Activated CD4-positive, alpha-beta T cell treated with anti-CD3 and anti-CD28 coated beads, Interleukin-2, amount 10 ng/mL, durations not matched to agents 7 days and 5 days (primary cell): ENCODE results near the gene SEMA5B. TPM values are rescaled to one million over a fixed set of nuclear protein-coding genes. Genes with fewer than 3 reads are reported as not detected.
A peak's percentile ranks its signal among the peaks of the same experiment; 100 is the strongest.

Experiments
- CTCF ChIA-PET: fragments of 350-600 bp; sonication (Branson Sonifier 250); formaldehyde crosslinking; loops from one replicate; lab custom pipeline; 2021; ENCODE audit warnings: antibody characterized with exemption; lab: Charles Lee
- POLR2A ChIA-PET: fragments of 350-600 bp; sonication (Branson Sonifier 250); formaldehyde crosslinking; loops from one replicate; lab custom pipeline; 2021; ENCODE audit warnings: antibody characterized with exemption; lab: Charles Lee
- DNase-seq: peaks from one replicate; pipeline ENCODE4 v3.0.0-alpha.2; 2020
- H3K27ac Mint-ChIP-seq: one replicate; pipeline ENCODE4 v1.8.0; 2021; ENCODE audit warnings: mild to moderate bottlenecking, moderate library complexity, mixed read lengths
- H3K27me3 Mint-ChIP-seq: one replicate; pipeline ENCODE4 v1.8.0; 2021; ENCODE audit warnings: mixed read lengths
- H3K36me3 Mint-ChIP-seq: one replicate; pipeline ENCODE4 v1.8.0; 2021; ENCODE audit warnings: low read depth, mixed read lengths
- H3K4me1 Mint-ChIP-seq: one replicate; pipeline ENCODE4 v1.8.0; 2021; ENCODE audit warnings: mixed read lengths
- H3K4me3 Mint-ChIP-seq: one replicate; pipeline ENCODE4 v1.8.0; 2021; ENCODE audit warnings: mild to moderate bottlenecking, moderate library complexity, mixed read lengths
- H3K9me3 Mint-ChIP-seq: one replicate; pipeline ENCODE4 v1.8.0; 2021; ENCODE audit warnings: mixed read lengths
- total RNA-seq, 2 experiments: library from RNA; stranded (reverse); gene quantifications; one replicate each; pipeline ENCODE4 v1.2.3, GENCODE V29; 2021

Gene SEMA5B
- total RNA-seq, 2 experiments from 2014 or later = not detected

GRCh38 chr3:123066896-123067688 lies 39.5 kb upstream of the SEMA5B start, which contains the start of gene PDIA5:
PDIA5 (plus strand) TSS chr3:123067025; CDS start chr3:123067165, 140 bp downstream.
- H3K27ac Mint-ChIP-seq = peak within 1 kb of the TSS; percentile 72
- CTCF ChIA-PET = interaction anchor here (0.6 to 2.0 kb wide), 4 partner anchors 9 to 241 kb away, joined by 3 to 8 read pairs (median 4); no protein-coding TSS in a partner anchor
- peak; percentile 59 for DNase-seq
- H3K27me3 Mint-ChIP-seq = peaks cover 5% of the 10 kb centered on the region
- no peaks in the 10 kb centered on the region for H3K36me3 Mint-ChIP-seq
- no peaks in the 10 kb centered on the region for H3K9me3 Mint-ChIP-seq
- H3K4me3 Mint-ChIP-seq = peak within 1 kb of the TSS; percentile 76
- peaks cover 46% of the 10 kb centered on the region for H3K4me1 Mint-ChIP-seq
- POLR2A ChIA-PET = interaction anchor here (0.5 kb wide), 1 partner anchor 334 kb away, joined by 3 read pairs; no protein-coding TSS in a partner anchor

DNA sequence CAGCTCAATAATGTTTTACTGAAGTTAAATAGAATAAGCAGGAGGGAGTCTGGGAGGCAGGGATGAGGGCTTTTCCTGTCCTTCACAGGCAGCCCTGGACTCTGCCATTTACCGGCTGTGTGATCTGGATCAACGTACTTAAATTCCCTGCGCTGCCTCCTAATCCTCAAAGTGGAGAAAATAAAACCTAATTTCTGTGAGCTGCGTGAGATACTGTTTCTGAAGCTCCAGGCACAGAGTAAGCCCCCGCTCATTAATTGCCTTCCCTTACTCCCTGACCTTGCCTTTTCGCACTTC lies 39.0 kb upstream of the SEMA5B start:
- H3K4me3 Mint-ChIP-seq = peak overlapping the region; percentile 76
- H3K27me3 Mint-ChIP-seq = peaks cover 7% of the 10 kb centered on the region
- ChIA-PET POLR2A (no interaction called here), CTCF (interaction anchor here (0.6 to 2.0 kb wide), 5 partner anchors 10 to 255 kb away, joined by 3 to 8 read pairs (median 4); no protein-coding TSS in a partner anchor)
- H3K9me3 Mint-ChIP-seq = no peaks in the 10 kb centered on the region
- H3K27ac Mint-ChIP-seq = peak overlapping the region; percentile 55
- no peak for DNase-seq
- peaks cover 43% of the 10 kb centered on the region for H3K4me1 Mint-ChIP-seq
- H3K36me3 Mint-ChIP-seq = no peaks in the 10 kb centered on the region

DNA sequence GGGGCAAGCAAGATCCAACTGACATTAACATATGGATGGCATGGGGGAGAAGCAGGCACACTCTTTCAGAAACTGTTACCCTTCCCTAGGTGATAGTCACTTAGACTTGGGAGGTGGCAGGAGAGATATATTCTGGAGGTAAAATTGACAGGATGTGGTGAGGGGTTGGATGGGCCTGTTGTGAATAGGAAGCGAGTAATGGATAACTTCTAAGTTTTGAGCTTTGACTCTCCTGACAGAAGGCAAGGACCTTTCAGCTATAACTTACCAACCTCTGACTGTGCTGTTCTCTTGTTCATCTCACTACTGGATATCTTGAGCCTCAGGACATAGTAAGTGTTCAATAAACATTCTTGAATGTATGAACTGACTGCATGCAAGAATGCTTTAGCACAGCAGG lies 37.4 kb upstream of the SEMA5B start:
- H3K27ac Mint-ChIP-seq = peak overlapping the region; percentile 28
- peak; percentile 30 for DNase-seq

DNA sequence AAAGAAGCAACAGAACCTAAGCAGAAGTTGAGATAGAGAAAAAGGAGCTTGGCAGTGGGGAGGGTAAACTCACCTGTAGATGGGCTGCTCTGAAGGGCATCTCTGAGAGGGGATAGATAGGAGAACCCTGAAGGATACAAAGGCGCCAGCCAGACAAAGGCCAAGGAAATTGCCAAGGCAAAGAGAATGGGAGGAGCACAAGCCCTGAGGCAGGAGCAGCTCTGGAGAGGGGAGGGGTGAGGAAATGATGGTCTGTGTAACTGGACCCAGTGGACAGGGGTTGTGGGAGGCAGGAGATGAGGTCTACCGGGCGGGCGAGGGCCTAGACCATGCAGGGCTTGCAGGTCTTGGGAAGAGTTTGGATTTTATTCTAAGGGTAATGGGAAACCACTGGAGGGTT lies 36.9 kb upstream of the SEMA5B start:
- ChIA-PET POLR2A (no interaction called here), CTCF (interaction anchor here (0.6 to 1.6 kb wide), 2 partner anchors 20 to 243 kb away, joined by 4 to 8 read pairs; no protein-coding TSS in a partner anchor)
- H3K27me3 Mint-ChIP-seq = peaks cover 17% of the 10 kb centered on the region
- peaks cover 40% of the 10 kb centered on the region for H3K4me1 Mint-ChIP-seq
- H3K27ac Mint-ChIP-seq = peak overlapping the region; percentile 28
- no peaks in the 10 kb centered on the region for H3K9me3 Mint-ChIP-seq
- DNase-seq = no peak
- no peak overlapping the region for H3K4me3 Mint-ChIP-seq
- no peaks in the 10 kb centered on the region for H3K36me3 Mint-ChIP-seq

More for the DNA sequence above, 37.4 kb upstream of the SEMA5B start:
- H3K36me3 Mint-ChIP-seq = no peaks in the 10 kb centered on the region
- CTCF ChIA-PET = interaction anchor here (0.6 to 1.6 kb wide), 3 partner anchors 20 to 482 kb away, joined by 3 to 8 read pairs (median 4); no protein-coding TSS in a partner anchor
- POLR2A ChIA-PET = no interaction called here
- no peak overlapping the region for H3K4me3 Mint-ChIP-seq
- peaks cover 40% of the 10 kb centered on the region for H3K4me1 Mint-ChIP-seq
- no peaks in the 10 kb centered on the region for H3K9me3 Mint-ChIP-seq
- peaks cover 17% of the 10 kb centered on the region for H3K27me3 Mint-ChIP-seq

DNA sequence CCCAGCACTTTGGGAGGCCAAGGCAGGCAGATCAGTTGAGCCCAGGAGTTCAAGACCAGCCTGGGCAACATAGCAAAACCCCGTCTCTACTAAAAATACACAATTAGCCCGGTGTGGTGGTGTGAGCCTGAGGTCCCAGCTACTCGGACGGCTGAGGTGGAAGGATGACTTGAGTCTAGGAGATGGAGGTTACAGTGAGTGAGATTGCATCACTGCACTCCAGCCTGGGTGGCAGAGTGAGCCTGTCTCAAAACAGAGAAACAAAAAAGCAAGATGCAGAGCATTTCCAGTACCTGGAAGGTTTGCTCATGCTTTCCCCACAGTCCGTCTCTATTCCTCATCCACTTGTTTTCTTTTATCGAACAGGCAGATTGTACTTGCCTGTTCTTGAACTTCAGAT lies 35.5 kb upstream of the SEMA5B start:
- peaks cover 29% of the 10 kb centered on the region for H3K4me1 Mint-ChIP-seq
- DNase-seq = no peak
- no peak overlapping the region for H3K27ac Mint-ChIP-seq
- peaks cover 19% of the 10 kb centered on the region for H3K27me3 Mint-ChIP-seq
- no peaks in the 10 kb centered on the region for H3K36me3 Mint-ChIP-seq
- ChIA-PET POLR2A (no interaction called here), CTCF (interaction anchor here (1.6 kb wide), 1 partner anchor 12 kb away, joined by 4 read pairs; no protein-coding TSS in a partner anchor)
- H3K9me3 Mint-ChIP-seq = no peaks in the 10 kb centered on the region
- no peak overlapping the region for H3K4me3 Mint-ChIP-seq

DNA sequence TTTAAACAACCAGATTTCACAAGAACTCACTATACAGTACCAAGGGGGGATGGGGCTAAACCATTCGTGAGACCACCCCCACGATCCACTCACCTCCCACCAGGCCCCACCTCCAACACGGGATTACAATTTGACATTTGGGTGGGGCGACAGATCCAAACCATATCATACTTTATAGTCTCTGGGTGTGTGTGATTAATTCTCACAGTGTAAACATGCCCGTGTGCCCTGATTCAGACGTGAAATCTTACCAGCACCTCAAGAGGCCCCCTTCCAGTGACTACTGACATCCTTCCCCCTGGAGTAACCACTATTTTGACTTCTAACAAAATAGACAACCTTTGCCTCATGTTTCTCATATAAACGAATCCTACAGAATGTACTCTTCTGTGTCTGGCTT lies 34.3 kb upstream of the SEMA5B start:
- Mint-ChIP-seq H3K27me3 (peaks cover 19% of the 10 kb centered on the region), H3K27ac (no peak overlapping the region), H3K36me3 (no peaks in the 10 kb centered on the region), H3K4me1 (peaks cover 25% of the 10 kb centered on the region), H3K4me3 (no peak overlapping the region), H3K9me3 (no peaks in the 10 kb centered on the region)
- CTCF ChIA-PET = interaction anchor here (0.6 to 1.6 kb wide), 3 partner anchors 11 to 1273 kb away, joined by 3 to 4 read pairs (median 3); no protein-coding TSS in a partner anchor
- POLR2A ChIA-PET = no interaction called here
- no peak for DNase-seq

GRCh38 chr3:123060054-123060453 lies 32.5 kb upstream of the SEMA5B start:
- DNase-seq = no peak
- H3K4me1 Mint-ChIP-seq = peaks cover 9% of the 10 kb centered on the region
- peaks cover 19% of the 10 kb centered on the region for H3K27me3 Mint-ChIP-seq
- no peaks in the 10 kb centered on the region for H3K9me3 Mint-ChIP-seq
- ChIA-PET POLR2A (no interaction called here), CTCF (no interaction called here)
- H3K27ac Mint-ChIP-seq = no peak overlapping the region
- no peaks in the 10 kb centered on the region for H3K36me3 Mint-ChIP-seq
- H3K4me3 Mint-ChIP-seq = no peak overlapping the region

DNA sequence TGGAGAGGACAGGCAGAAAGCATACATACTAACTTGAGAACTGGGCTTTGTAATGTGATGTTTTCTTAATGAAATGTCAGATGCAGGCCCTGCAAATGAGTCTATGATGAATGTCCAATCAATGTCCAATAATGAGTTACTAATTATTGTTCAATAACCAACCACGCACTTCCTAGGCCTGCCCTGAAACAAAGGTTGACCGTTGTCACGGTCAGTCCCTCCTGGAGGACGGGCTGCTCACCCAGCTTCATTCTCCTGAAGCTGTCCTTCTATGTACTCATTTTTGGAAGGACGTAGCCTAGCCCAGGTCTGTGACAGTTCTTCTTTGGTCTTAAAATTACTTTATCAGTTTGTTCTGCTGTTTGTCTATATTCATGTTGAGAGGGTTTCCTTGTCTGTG lies 30.9 kb upstream of the SEMA5B start:
- DNase-seq = no peak
- POLR2A ChIA-PET = no interaction called here
- CTCF ChIA-PET = no interaction called here
- H3K27me3 Mint-ChIP-seq = peaks cover 18% of the 10 kb centered on the region
- H3K4me1 Mint-ChIP-seq = no peaks in the 10 kb centered on the region
- no peak overlapping the region for H3K4me3 Mint-ChIP-seq
- H3K36me3 Mint-ChIP-seq = no peaks in the 10 kb centered on the region
- H3K27ac Mint-ChIP-seq = no peak overlapping the region
- no peaks in the 10 kb centered on the region for H3K9me3 Mint-ChIP-seq

- no peak overlapping the region for H3K4me3 Mint-ChIP-seq
- POLR2A ChIA-PET = no interaction called here
- H3K9me3 Mint-ChIP-seq = no peaks in the 10 kb centered on the region
- H3K27ac Mint-ChIP-seq = no peak overlapping the region
- H3K4me1 Mint-ChIP-seq = no peaks in the 10 kb centered on the region
- CTCF ChIA-PET = interaction anchor here (1.1 kb wide), 1 partner anchor 126 kb away, joined by 4 read pairs; no protein-coding TSS in a partner anchor
- peaks cover 13% of the 10 kb centered on the region for H3K27me3 Mint-ChIP-seq
- DNase-seq = no peak
- no peaks in the 10 kb centered on the region for H3K36me3 Mint-ChIP-seq
Measured at GRCh38 chr3:123055352-123055751, 27.8 kb upstream of the SEMA5B start.

DNA sequence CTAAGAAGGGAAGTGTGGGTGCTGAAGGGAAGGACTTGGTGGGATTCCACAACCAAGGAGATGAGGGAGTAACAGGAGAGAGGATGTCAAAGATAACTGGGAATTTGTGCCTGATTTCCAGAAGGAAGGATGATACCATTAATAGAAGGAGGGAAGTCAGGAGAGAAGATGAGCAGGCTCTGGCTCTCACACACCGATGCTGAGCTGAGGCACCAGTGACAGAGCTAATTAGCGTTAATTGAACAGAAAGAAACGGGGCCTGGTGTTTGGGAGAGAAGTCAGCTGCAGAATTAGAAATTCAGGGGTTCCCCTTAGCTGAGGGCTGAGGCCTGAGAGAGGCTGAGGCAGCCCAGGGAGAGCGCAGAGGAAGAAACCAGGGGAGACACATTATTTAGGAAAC lies 27.4 kb upstream of the SEMA5B start:
- H3K4me1 Mint-ChIP-seq = no peaks in the 10 kb centered on the region
- peaks cover 11% of the 10 kb centered on the region for H3K27me3 Mint-ChIP-seq
- ChIA-PET CTCF (interaction anchor here (1.1 kb wide), 1 partner anchor 126 kb away, joined by 4 read pairs; no protein-coding TSS in a partner anchor), POLR2A (no interaction called here)
- no peaks in the 10 kb centered on the region for H3K9me3 Mint-ChIP-seq
- no peaks in the 10 kb centered on the region for H3K36me3 Mint-ChIP-seq
- DNase-seq = no peak
- H3K27ac Mint-ChIP-seq = no peak overlapping the region
- H3K4me3 Mint-ChIP-seq = no peak overlapping the region

GRCh38 chr3:123054109-123054778 lies 26.7 kb upstream of the SEMA5B start:
- POLR2A ChIA-PET = no interaction called here
- no peak overlapping the region for H3K27ac Mint-ChIP-seq

DNA sequence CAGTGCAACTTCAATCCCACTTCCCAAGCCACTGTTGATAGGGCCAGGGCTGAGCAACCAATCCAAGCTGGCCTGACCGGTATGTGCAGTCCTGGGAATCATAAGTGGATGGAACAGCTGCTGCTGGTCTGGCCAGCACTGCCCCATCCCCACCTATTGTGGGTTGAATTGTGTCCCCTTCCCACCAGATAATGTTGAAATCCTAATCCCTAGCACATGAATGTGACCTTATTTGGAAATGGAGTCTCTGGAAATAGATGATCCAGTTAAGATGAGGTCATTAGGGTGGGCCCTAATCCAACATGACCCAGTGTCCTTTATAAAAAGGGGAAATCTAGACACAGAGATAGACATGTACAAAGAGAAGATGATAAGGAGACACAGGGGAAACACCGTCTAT lies 25.5 kb upstream of the SEMA5B start:
- Mint-ChIP-seq H3K27ac (no peak overlapping the region), H3K4me1 (no peaks in the 10 kb centered on the region), H3K27me3 (peaks cover 9% of the 10 kb centered on the region), H3K9me3 (no peaks in the 10 kb centered on the region), H3K36me3 (no peaks in the 10 kb centered on the region), H3K4me3 (no peak overlapping the region)
- DNase-seq = no peak
- POLR2A ChIA-PET = no interaction called here
- CTCF ChIA-PET = no interaction called here

More at GRCh38 chr3:123054109-123054778, 26.7 kb upstream of the SEMA5B start:
- no peak for DNase-seq
- CTCF ChIA-PET = no interaction called here
- no peaks in the 10 kb centered on the region for H3K36me3 Mint-ChIP-seq
- no peaks in the 10 kb centered on the region for H3K4me1 Mint-ChIP-seq
- peaks cover 9% of the 10 kb centered on the region for H3K27me3 Mint-ChIP-seq
- no peak overlapping the region for H3K4me3 Mint-ChIP-seq
- no peaks in the 10 kb centered on the region for H3K9me3 Mint-ChIP-seq

- Mint-ChIP-seq H3K27me3 (peaks cover 12% of the 10 kb centered on the region), H3K4me1 (no peaks in the 10 kb centered on the region), H3K9me3 (no peaks in the 10 kb centered on the region), H3K36me3 (no peaks in the 10 kb centered on the region), H3K4me3 (no peak overlapping the region), H3K27ac (no peak overlapping the region)
- CTCF ChIA-PET = interaction anchor here (1.0 to 1.3 kb wide), 2 partner anchors 12 to 26 kb away, joined by 3 to 4 read pairs; no protein-coding TSS in a partner anchor
- DNase-seq = no peak
- POLR2A ChIA-PET = no interaction called here
Measured at GRCh38 chr3:123050666-123051065, 23.1 kb upstream of the SEMA5B start.
